ENCODE measurements around the gene PTPN1. TPM values are rescaled to one million over a fixed set of nuclear protein-coding genes. Genes with fewer than 3 reads are reported as not detected.

The PTPN1 gene
- total RNA-seq, 1 experiment from 2014 or later, result 30.8 TPM

- Histone ChIP-seq H4K5ac (ENCODE audit: insufficient read length, low read depth, low read length) (no peak overlapping the region), H3K4me1 (ENCODE audit: insufficient read depth, low read length) (no peaks in the 10 kb centered on the region), H3K56ac (ENCODE audit: insufficient read length, low read depth, low read length) (no peak overlapping the region), H2AFZ (ENCODE audit: low read length) (no peak overlapping the region), H4K8ac (replicated peaks; ENCODE audit: insufficient read length, low read depth, low read length) (no peak overlapping the region), H2BK5ac (ENCODE audit: insufficient read length, low read length) (no peak overlapping the region), H2BK15ac (ENCODE audit: low read depth, low read length) (no peak overlapping the region), H3K9me3 (ENCODE audit: control insufficient read depth, low read depth, low read length) (no peaks in the 10 kb centered on the region), H2BK12ac (ENCODE audit: insufficient read length, low read depth, low read length) (no peak overlapping the region), H3K27ac (ENCODE audit: insufficient read length, low read depth, low read length) (no peak overlapping the region), H2BK120ac (ENCODE audit: low read depth, low read length, poor library complexity, severe bottlenecking) (no peak overlapping the region), H4K91ac (ENCODE audit: insufficient read length, low read depth, low read length) (no peak overlapping the region), H3K23ac (ENCODE audit: insufficient read length, low read depth, low read length) (no peak overlapping the region), H3K27me3 (ENCODE audit: insufficient read depth, low read length) (no peaks in the 10 kb centered on the region), H4K20me1 (ENCODE audit: control insufficient read depth, insufficient read depth, insufficient read length) (no peaks in the 10 kb centered on the region), H3K14ac (ENCODE audit: insufficient read depth, low read length) (no peak overlapping the region), H3K79me1 (ENCODE audit: insufficient read depth, low read depth, low read length, poor library complexity, severe bottlenecking) (peaks cover 3% of the 10 kb centered on the region), H2BK20ac (ENCODE audit: low read depth, low read length, poor library complexity, severe bottlenecking) (no peak overlapping the region), H3K79me2 (ENCODE audit: insufficient read depth, low read length) (peaks cover 15% of the 10 kb centered on the region; the same call in 1 of the 2 replicates), H3K23me2 (ENCODE audit: insufficient read length, low read depth, low read length, poor library complexity, severe bottlenecking) (no peaks in the 10 kb centered on the region), H3K4ac (ENCODE audit: low read depth, low read length) (no peak overlapping the region), H2AK5ac (ENCODE audit: insufficient read length, low read length) (no peak overlapping the region), H3K4me2 (ENCODE audit: insufficient read depth, insufficient read length, low read length) (no peak overlapping the region), H3T11ph (ENCODE audit: low read length) (no peak overlapping the region), H3K18ac (ENCODE audit: insufficient read length, low read depth, low read length) (no peak overlapping the region), H3K9ac (ENCODE audit: extremely low read depth, insufficient read length, low read length) (no peak overlapping the region)
- no CpG with 5 or more reads among the region's 5 CpGs for WGBS (ENCODE audit: extremely low coverage, insufficient read length, low lambda C conversion rate)
- Mint-ChIP-seq H3K9me3 (no peaks in the 10 kb centered on the region), H3K36me3 (ENCODE audit: insufficient read depth in 1 of 3, low read depth in 3 of 3) (no peaks in the 10 kb centered on the region), H3K27me3 (ENCODE audit: low read depth) (no peaks in the 10 kb centered on the region), H3K4me3 (no peak overlapping the region), H3K27ac (no peak overlapping the region), H3K4me1 (peaks cover 5 to 11% of the 10 kb centered on the region in 2 experiments)
- TF ChIP-seq CTCF (conservative IDR thresholded peaks at IDR 0.05), result no peak
- no peak for DNase-seq
Observed at GRCh38 chr20:50516180-50516934, 6.2 kb downstream of the PTPN1 start.
